Astrocyte of the cerebellum (primary cell): ENCODE data around the gene ADGRB2.

Experiments used
- DNase-seq: peaks from one replicate; pipeline ENCODE4 v3.0.0-alpha.2; 2011; ENCODE audit warnings: low read depth
- H3K4me3 ChIP-seq: 2 replicates; pipeline ENCODE4 v1.5.1; 2011; ENCODE audit warnings: mild to moderate bottlenecking, low read depth, low read length, moderate library complexity
- in situ Hi-C: cut with HindIII; loops from 2 replicates; pipeline ENCODE4 v1.10.0; 2017; ENCODE audit warnings: low sequenced_read_pairs
- TF ChIP-seq, protein P1 (sequence below): IDR thresholded peaks from 2 replicates; pipeline ENCODE4 v1.5.1; 2012; ENCODE audit warnings: low read length, low read depth, moderate library complexity, mild to moderate bottlenecking; ENCODE audit errors: missing control alignments

Gene ADGRB2

DNA sequence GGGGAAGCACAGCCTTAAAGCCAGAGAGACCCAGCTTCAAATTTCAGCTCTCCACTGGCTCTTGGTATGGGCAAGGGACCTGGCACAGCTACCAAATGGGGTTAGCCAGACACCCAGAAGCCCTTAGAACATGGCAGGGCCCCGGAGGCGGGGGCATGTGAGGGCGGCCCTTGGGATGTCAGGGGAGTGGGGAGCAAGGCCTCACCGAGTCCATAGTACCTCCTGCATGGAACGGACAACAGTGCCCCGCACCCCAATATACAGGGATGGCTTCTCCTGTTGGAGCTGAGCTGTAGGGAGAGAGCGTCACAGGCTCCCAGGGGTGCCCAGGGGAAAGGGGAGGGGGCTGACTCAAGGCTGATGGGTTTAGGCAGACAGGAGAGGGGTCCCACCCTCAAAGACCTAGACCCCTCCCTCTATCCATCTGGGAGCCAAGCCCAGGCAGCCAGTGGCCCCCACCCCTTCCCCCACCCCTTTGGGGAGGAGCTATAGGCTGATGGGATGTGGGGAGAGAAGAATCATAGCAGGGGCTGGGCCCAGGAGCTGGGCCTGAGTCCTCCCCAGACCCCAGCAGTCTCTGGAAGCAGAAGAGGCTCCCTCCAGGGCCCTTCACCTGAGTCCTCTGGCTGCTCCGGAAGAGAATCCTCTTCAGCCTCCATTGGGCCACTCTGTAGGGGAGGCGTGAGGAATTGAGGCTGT lies 35.2 kb upstream of the ADGRB2 start:
- H3K4me3 ChIP-seq = no peak overlapping the region
- TF ChIP-seq, protein P1, sequence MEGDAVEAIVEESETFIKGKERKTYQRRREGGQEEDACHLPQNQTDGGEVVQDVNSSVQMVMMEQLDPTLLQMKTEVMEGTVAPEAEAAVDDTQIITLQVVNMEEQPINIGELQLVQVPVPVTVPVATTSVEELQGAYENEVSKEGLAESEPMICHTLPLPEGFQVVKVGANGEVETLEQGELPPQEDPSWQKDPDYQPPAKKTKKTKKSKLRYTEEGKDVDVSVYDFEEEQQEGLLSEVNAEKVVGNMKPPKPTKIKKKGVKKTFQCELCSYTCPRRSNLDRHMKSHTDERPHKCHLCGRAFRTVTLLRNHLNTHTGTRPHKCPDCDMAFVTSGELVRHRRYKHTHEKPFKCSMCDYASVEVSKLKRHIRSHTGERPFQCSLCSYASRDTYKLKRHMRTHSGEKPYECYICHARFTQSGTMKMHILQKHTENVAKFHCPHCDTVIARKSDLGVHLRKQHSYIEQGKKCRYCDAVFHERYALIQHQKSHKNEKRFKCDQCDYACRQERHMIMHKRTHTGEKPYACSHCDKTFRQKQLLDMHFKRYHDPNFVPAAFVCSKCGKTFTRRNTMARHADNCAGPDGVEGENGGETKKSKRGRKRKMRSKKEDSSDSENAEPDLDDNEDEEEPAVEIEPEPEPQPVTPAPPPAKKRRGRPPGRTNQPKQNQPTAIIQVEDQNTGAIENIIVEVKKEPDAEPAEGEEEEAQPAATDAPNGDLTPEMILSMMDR = no peak
- no peak for DNase-seq
- in situ Hi-C loops = loop anchor here (25.0 kb wide), 1 partner anchor 163 kb away; no protein-coding TSS in a partner anchor

DNA sequence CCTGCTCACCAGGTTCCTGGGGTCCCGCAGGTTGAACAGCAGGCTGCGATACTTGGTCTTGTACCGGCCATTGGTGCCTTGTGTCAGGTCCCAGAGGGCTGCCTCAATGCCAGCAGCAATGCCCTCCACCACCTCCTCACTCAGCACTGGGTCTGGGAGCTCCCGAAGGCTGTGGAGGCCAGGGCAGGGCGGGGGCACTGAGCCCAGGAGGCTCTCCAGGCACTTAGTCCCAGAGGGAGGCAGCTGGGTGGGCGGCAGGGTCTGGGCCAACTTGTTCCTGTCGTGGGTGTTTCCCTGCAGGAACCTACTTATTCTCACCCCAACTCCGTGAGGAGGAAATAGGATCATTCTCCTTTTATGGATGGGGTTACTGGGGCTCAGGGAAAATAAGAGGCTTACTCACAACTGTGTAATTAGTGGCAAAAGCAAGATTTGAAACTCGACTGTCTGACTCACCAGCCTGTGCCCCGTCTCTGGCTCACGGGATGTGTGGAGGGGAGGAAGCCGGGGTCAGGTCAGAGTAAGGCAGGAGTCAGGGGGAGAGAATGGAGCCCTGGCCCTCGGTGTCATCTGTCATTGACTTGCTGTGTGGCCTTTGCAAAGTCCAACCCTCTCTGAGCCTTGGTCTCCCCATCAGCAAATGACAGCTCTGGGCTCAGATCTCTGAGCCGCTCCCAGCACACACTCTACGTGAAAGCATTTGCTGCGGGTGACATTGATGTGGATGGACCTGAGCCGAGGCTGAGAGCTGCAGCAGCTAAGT lies 34.5 kb upstream of the ADGRB2 start:
- in situ Hi-C loops = loop anchor here (25.0 kb wide), 1 partner anchor 164 kb away; no protein-coding TSS in a partner anchor
- peak overlapping the region; percentile 54 for H3K4me3 ChIP-seq
- TF ChIP-seq, protein P1 = no peak
- peak; percentile 50 for DNase-seq

DNA sequence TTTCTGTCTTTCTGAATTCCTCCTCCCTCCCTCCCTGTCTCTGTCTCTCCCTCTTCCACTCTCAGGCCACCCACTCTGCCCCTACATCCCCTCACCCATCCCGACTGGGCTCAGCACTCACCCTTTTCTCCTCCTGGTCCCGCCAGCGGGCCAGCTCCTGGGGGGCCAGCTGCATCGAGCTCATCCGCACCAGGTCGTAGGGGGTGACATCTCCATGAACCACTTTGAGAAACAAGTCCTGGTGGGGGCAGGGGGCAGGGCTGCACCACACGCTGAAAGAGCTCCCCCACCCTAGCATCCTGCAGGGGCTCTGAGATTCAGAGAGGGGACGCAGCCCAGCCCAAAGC lies 33.9 kb upstream of the ADGRB2 start:
- H3K4me3 ChIP-seq = peak overlapping the region; percentile 54
- TF ChIP-seq, protein P1 = no peak
- DNase-seq = no peak
- in situ Hi-C loops = loop anchor here (25.0 kb wide), 1 partner anchor 164 kb away; no protein-coding TSS in a partner anchor

DNA sequence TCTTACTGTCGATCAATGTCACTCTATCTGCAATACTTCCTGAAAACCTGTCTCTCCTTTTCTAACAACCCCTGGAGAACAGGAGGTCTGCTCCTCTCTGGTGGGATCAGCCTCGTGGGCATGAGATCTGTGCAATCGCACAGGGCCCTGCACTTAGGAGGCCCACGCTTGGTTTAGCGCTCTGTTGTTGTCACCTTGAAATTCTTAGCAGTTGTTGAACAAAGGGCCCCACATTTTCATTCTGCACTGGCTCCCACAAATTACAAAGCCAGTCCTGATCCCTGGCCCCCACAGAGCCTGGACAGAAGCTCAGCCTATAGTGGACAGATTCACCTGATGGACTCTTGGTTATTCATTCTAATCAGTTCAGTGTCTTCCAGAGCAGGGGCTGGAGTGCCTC lies 33.1 kb upstream of the ADGRB2 start:
- no peak for DNase-seq
- H3K4me3 ChIP-seq = peak overlapping the region; percentile 54
- in situ Hi-C loops = loop anchor here (25.0 kb wide), 1 partner anchor 165 kb away; no protein-coding TSS in a partner anchor

DNA sequence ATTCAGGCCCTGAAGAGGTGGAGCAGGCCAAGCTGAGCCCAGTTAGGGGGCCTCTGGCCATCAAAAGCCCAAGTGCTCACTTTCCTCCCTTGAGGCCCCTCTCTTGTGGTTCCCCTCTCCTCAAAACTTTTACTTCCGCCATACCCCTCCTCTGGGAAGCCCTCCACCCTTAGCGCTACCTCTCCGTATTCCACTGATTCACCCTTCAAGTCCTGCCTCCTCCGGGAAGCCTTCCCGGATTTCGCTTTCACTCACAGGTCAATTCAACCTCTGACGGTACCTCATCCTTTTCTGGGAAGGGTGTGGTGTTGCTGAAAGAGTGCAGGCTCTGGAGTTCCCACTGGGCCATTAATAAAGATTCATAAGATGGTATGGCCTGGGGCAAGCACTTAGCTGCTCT lies 32.6 kb upstream of the ADGRB2 start:
- no peak for DNase-seq
- TF ChIP-seq, protein P1 = no peak
- in situ Hi-C loops = loop anchor here (25.0 kb wide), 1 partner anchor 166 kb away; no protein-coding TSS in a partner anchor
- H3K4me3 ChIP-seq = peak overlapping the region; percentile 54

More for the DNA sequence above, 33.1 kb upstream of the ADGRB2 start:
- TF ChIP-seq, protein P1 = no peak

DNA sequence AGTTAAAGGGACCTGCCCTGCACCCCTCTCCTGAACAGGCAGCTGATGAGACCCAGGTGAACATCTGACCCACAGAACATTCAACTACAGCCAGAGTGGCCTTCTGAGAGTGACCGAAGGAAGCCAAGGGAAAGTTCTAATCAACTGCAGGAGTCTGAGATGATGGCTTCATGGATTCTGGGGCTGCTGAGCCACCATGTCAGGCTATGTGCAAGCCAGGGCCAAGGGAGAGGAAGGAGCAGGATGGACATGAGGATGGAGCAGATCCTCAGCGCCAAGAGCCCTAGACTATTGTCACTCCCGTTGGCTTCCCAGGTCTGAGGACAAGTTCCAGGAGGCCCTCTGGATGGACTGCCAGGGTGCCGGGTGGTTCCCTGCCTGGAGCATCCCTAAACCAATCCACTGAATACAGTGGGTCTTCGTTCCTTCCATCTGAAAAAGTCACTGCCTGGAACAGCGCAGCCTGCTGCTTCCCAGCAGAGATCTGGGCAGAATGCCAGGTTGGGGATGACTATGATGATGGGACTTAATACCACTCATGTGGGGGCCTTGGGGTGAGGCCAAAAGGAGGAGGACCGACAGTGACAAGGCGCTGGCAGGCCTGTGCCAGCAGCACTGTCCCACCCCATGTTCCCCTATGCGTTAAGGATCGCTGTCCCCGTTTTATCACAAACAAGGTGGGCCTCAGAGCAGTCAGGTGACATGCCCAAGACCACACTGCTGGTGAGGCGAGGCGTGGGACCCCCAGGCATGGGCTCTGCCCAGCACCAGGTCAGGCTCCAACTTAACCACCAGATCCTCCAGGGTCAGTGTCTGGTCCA lies 31.9 kb upstream of the ADGRB2 start:
- H3K4me3 ChIP-seq = peak overlapping the region; percentile 54
- in situ Hi-C loops = loop anchor here (25.0 kb wide), 1 partner anchor 166 kb away; no protein-coding TSS in a partner anchor
- peak; percentile 47 for DNase-seq
- TF ChIP-seq, protein P1 = no peak
